GM18951 (cell line): ENCODE data around the gene PAN3.

ENCODE experiments used
- POLR2A ChIP-seq: IDR thresholded peaks from 4 replicates; pipeline ENCODE4 v1.6.1; 2011; ENCODE audit warnings: mild to moderate bottlenecking; ENCODE audit not compliant: insufficient read length, insufficient read depth; ENCODE audit errors: extremely low read depth
- in situ Hi-C: fragments of 300-500 bp; cut with MboI; formaldehyde crosslinking; loops from one replicate; pipeline ENCODE4 v1.12.0; 2022; ENCODE audit warnings: low sequenced_read_pairs, mixed read lengths, inconsistent platforms; ENCODE audit not compliant: unreplicated experiment

The PAN3 gene

GRCh38 chr13:28219408-28220099, 81.2 kb downstream of the PAN3 start:
- no peak for TF ChIP-seq POLR2A

GRCh38 chr13:28220166-28220565, 81.8 kb downstream of the PAN3 start:
- in situ Hi-C loops: no loop called here
- no peak for TF ChIP-seq POLR2A

More at GRCh38 chr13:28219408-28220099, 81.2 kb downstream of the PAN3 start:
- in situ Hi-C loops: no loop called here

- in situ Hi-C loops: no loop called here
- no peak for TF ChIP-seq POLR2A
These were observed 91.4 kb downstream of the PAN3 start for GRCh38 chr13:28229522-28230411.

GRCh38 chr13:28231642-28232041, 93.3 kb downstream of the PAN3 start:
- in situ Hi-C loops: no loop called here

GRCh38 chr13:28237944-28238343, 99.6 kb downstream of the PAN3 start:
- in situ Hi-C loops: no loop called here
- no peak for TF ChIP-seq POLR2A

More at GRCh38 chr13:28231642-28232041, 93.3 kb downstream of the PAN3 start:
- no peak for TF ChIP-seq POLR2A

- in situ Hi-C loops: no loop called here
- TF ChIP-seq POLR2A: no peak
These were observed 101.0 kb downstream of the PAN3 start for GRCh38 chr13:28239374-28239773.

- in situ Hi-C loops: no loop called here
- no peak for TF ChIP-seq POLR2A
These were observed 107.1 kb downstream of the PAN3 start for GRCh38 chr13:28245465-28245864.

- in situ Hi-C loops: no loop called here
- TF ChIP-seq POLR2A: no peak
These were observed 108.5 kb downstream of the PAN3 start for GRCh38 chr13:28246891-28247290.

- no peak for TF ChIP-seq POLR2A
- in situ Hi-C loops: no loop called here
These were observed 109.7 kb downstream of the PAN3 start for GRCh38 chr13:28248080-28248479.

- no peak for TF ChIP-seq POLR2A
- in situ Hi-C loops: no loop called here
These were observed 112.2 kb downstream of the PAN3 start for GRCh38 chr13:28250542-28250941.

GRCh38 chr13:28251466-28251865, 113.1 kb downstream of the PAN3 start:
- in situ Hi-C loops: no loop called here

GRCh38 chr13:28252547-28252946, 114.2 kb downstream of the PAN3 start:
- in situ Hi-C loops: no loop called here
- no peak for TF ChIP-seq POLR2A

More at GRCh38 chr13:28251466-28251865, 113.1 kb downstream of the PAN3 start:
- TF ChIP-seq POLR2A: no peak

GRCh38 chr13:28257305-28257704, 119.0 kb downstream of the PAN3 start:
- TF ChIP-seq POLR2A: no peak
- in situ Hi-C loops: no loop called here

GRCh38 chr13:28258417-28258816, 120.1 kb downstream of the PAN3 start:
- in situ Hi-C loops: no loop called here
- TF ChIP-seq POLR2A: no peak
